ENCODE results near the gene PRR33.

The PRR33 gene

GRCh38 chr11:1866226-1866625, 25.5 kb downstream of the PRR33 start:
- no peak overlapping the region for H3K4me3 ChIP-seq (ENCODE audit: low read length)
- H3K79me2 ChIP-seq (ENCODE audit: low read length), result peaks cover 45% of the 10 kb centered on the region
- no peak overlapping the region for H3K4me2 ChIP-seq (ENCODE audit: low read length)
- TF ChIP-seq EZH2phosphoT487 (IDR thresholded peaks at IDR 0.05; ENCODE audit: low read depth) (no peak), CTCF (IDR thresholded peaks at IDR 0.05; ENCODE audit: low read depth, low read length) (no peak)
- no peak overlapping the region for H2AFZ ChIP-seq (ENCODE audit: low read depth, low read length)
- no peak overlapping the region for H3K9ac ChIP-seq (ENCODE audit: low read length)
- H3K4me1 ChIP-seq (ENCODE audit: low read length), result peaks cover 25% of the 10 kb centered on the region
- H3K27me3 ChIP-seq (ENCODE audit: low read depth, low read length), result 0 out of 2 replicates have a peak, but pooled peaks cover 4% of the 10 kb centered on the region
- peaks cover 100% of the 10 kb centered on the region for H4K20me1 ChIP-seq (ENCODE audit: insufficient read depth, low read length)
- H3K27ac ChIP-seq (ENCODE audit: low read length), result no peak overlapping the region
- H3K9me3 ChIP-seq (ENCODE audit: insufficient read depth, low read length), result no peaks in the 10 kb centered on the region
- H3K36me3 ChIP-seq (replicated peaks; ENCODE audit: low read depth, low read length), result peaks cover 49% of the 10 kb centered on the region

- TF ChIP-seq CTCF (IDR thresholded peaks at IDR 0.05; ENCODE audit: low read depth, low read length) (no peak), EZH2phosphoT487 (IDR thresholded peaks at IDR 0.05; ENCODE audit: low read depth) (no peak)
- Histone ChIP-seq H3K27me3 (ENCODE audit: low read depth, low read length) (no peaks in the 10 kb centered on the region), H3K4me2 (ENCODE audit: low read length) (no peak overlapping the region), H3K36me3 (replicated peaks; ENCODE audit: low read depth, low read length) (peaks cover 55% of the 10 kb centered on the region), H3K4me1 (ENCODE audit: low read length) (peaks cover 24% of the 10 kb centered on the region), H3K4me3 (ENCODE audit: low read length) (no peak overlapping the region), H3K27ac (ENCODE audit: low read length) (no peak overlapping the region), H2AFZ (ENCODE audit: low read depth, low read length) (no peak overlapping the region), H3K9ac (ENCODE audit: low read length) (no peak overlapping the region), H3K9me3 (ENCODE audit: insufficient read depth, low read length) (no peaks in the 10 kb centered on the region), H4K20me1 (ENCODE audit: insufficient read depth, low read length) (peaks cover 100% of the 10 kb centered on the region), H3K79me2 (ENCODE audit: low read length) (peaks cover 51% of the 10 kb centered on the region)
These were observed 26.6 kb downstream of the PRR33 start for GRCh38 chr11:1864831-1865665.

DNA sequence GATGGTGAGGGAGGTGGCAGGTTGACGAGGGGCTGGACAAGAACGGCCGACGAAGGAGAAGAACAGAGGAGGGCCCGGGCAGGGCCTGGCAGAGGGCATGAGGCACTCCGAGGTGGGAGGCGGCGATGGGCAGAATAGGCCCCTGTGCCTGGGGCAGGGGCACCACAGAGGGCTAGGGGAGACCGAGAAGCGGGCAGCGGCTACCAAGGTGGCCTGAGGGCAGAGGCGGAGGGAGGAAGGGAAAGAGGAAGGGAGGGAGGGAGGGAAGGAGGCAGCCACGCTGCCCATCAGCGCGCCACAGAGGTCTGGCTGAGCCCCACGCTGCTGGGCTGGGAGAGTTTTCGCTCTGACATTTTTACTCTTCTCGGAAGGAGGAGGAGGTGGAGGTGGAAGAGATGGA, 27.5 kb downstream of the PRR33 start:
- peaks cover 100% of the 10 kb centered on the region for H4K20me1 ChIP-seq (ENCODE audit: insufficient read depth, low read length)
- H3K9me3 ChIP-seq (ENCODE audit: insufficient read depth, low read length), result no peaks in the 10 kb centered on the region
- peaks cover 16% of the 10 kb centered on the region for H3K4me1 ChIP-seq (ENCODE audit: low read length)
- no peak overlapping the region for H3K27ac ChIP-seq (ENCODE audit: low read length)
- H3K36me3 ChIP-seq (replicated peaks; ENCODE audit: low read depth, low read length), result peaks cover 61% of the 10 kb centered on the region
- no peak overlapping the region for H3K9ac ChIP-seq (ENCODE audit: low read length)
- H3K4me2 ChIP-seq (ENCODE audit: low read length), result no peak overlapping the region
- H3K79me2 ChIP-seq (ENCODE audit: low read length), result peaks cover 58% of the 10 kb centered on the region
- TF ChIP-seq CTCF (IDR thresholded peaks at IDR 0.05; ENCODE audit: low read depth, low read length), result no peak
- no peak for TF ChIP-seq EZH2phosphoT487 (IDR thresholded peaks at IDR 0.05; ENCODE audit: low read depth)
- no peak overlapping the region for H2AFZ ChIP-seq (ENCODE audit: low read depth, low read length)
- H3K4me3 ChIP-seq (ENCODE audit: low read length), result no peak overlapping the region
- no peaks in the 10 kb centered on the region for H3K27me3 ChIP-seq (ENCODE audit: low read depth, low read length)

DNA sequence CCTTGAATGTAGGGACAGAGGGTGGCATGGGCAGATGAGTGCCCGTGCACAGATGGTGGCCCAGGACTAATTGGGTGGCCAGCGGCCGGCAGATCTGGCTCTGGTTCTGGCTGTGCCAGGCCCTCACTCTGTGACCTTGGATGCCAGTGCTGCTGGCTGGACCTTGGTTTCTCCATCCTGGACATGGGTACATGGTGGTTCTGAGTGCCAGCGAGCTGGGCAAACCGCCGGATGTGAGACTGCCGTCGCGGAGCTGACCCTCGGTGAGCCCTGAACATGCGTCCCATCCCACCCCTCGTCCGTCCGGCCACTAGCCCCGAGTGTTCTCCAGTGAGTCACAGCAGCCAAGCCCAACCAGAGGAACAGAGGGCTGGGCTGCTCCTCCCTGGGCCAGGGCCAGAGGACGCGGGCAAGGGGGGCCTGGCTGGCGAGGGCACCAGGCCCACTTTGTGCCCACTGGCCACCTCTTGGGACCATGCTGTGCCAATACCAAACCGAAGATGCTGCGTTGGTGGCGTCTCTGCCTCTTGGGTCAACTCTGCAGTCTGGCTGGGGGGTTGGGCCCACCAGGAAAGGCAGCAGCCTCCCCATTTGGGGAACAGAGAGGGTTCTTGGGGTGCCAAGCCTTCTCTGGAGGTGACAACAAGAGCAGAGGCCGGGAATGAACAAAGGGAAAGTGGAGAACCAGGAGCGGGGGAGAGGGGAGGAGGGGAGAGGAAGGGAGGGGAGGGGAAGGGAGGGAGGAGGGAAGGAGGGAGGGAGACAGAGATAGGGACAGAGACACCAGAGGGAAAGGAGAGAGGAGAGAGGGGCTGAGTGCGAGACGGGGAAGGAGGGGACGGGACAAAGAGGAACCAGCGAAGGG, 28.1 kb downstream of the PRR33 start:
- Histone ChIP-seq H3K27me3 (ENCODE audit: low read depth, low read length) (no peaks in the 10 kb centered on the region), H3K4me3 (ENCODE audit: low read length) (no peak overlapping the region), H3K27ac (ENCODE audit: low read length) (no peak overlapping the region), H3K9ac (ENCODE audit: low read length) (no peak overlapping the region), H3K9me3 (ENCODE audit: insufficient read depth, low read length) (no peaks in the 10 kb centered on the region), H3K4me1 (ENCODE audit: low read length) (peaks cover 11% of the 10 kb centered on the region), H3K4me2 (ENCODE audit: low read length) (no peak overlapping the region), H3K79me2 (ENCODE audit: low read length) (peaks cover 64% of the 10 kb centered on the region), H3K36me3 (replicated peaks; ENCODE audit: low read depth, low read length) (peaks cover 68% of the 10 kb centered on the region), H2AFZ (ENCODE audit: low read depth, low read length) (no peak overlapping the region), H4K20me1 (ENCODE audit: insufficient read depth, low read length) (peaks cover 100% of the 10 kb centered on the region)
- TF ChIP-seq CTCF (IDR thresholded peaks at IDR 0.05; ENCODE audit: low read depth, low read length), result no peak
- no peak for TF ChIP-seq EZH2phosphoT487 (IDR thresholded peaks at IDR 0.05; ENCODE audit: low read depth)

Measured in OCI-LY3 (cell line).